Activated CD4-positive, alpha-beta T cell treated with anti-CD3 and anti-CD28 coated beads for 4 hours (primary cell): ENCODE data around the gene TMPRSS6.

Experiments
- DNase-seq, 2 donors: peaks; one replicate each; pipeline ENCODE4 v3.0.0-alpha.2; 2020

TMPRSS6 gene

GRCh38 chr22:37048133-37048532, 61.4 kb downstream of the TMPRSS6 start:
- no peak for DNase-seq

DNA sequence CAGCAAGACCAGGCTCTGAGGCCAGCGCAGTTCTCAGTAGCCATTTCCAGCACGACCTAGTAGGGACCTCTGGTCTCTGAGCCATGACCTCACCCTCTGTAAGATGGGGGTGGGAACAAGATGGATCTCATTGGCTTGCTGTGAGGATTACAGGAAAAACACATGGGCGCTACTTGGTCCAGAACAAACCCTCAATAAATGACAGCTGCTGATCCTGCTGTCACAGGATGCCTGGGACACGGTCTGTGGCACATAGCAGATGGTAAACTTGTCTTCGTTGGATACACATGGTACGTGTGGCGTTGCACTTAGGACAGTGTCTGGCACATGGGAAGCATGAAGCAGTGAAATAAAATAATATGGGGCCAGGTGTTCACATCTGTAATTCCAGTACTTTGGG, 62.5 kb downstream of the TMPRSS6 start:
- no peak for DNase-seq

GRCh38 chr22:37046589-37046988, 62.9 kb downstream of the TMPRSS6 start:
- no peak for DNase-seq

DNA sequence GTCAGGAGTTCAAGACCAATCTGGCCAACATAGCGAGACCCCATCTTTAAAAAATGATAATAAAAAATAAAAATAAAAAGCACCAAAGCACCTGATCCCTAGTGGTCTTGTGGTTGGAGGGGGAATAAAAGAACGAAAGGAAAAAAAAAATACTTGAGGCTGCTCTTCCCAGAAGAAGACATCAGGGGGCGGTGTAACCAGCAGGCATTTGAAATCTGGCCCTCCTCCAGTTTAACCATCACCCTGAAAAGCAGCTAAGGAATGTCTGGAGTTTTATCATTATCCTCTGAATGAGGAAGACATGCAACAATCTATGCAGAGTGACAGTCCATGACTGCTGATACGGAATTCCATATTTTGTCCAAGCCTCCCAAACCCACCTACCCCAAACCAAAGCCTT, 63.6 kb downstream of the TMPRSS6 start:
- DNase-seq = no peak

- DNase-seq = no peak
Observed at GRCh38 chr22:37044634-37045625, 64.6 kb downstream of the TMPRSS6 start.

GRCh38 chr22:37043828-37044538, 65.5 kb downstream of the TMPRSS6 start:
- no peak for DNase-seq

DNA sequence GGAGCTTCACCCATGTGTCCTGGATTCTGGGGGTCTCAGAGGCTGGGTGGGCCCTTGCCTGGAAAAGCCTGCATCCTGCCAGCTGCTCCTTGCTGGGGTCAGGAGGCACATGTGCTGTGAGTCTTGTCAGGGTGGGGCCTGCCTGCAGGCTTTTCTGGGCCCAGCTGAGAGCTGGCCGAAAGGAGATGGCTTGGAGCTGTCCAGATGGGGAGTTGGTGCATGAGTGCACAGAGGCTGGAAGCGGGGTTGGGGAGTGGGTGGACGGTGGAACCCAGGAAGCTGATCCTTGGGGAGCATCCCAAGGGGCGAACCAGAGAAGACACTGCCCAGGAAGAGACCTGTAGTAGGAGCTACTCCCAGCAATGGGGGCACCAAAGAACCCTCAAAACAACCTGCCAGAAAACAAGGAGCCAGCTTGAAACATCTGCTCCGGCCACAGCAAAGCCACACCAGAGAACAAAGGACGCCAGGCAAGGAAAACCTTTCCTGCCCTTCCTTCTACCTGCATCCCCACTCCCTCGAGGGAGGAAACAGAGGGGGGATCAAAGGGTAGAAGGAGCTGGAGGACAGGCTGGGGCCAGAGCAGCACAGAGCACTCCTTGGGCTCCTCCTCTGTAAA, 66.2 kb downstream of the TMPRSS6 start:
- DNase-seq = no peak

DNA sequence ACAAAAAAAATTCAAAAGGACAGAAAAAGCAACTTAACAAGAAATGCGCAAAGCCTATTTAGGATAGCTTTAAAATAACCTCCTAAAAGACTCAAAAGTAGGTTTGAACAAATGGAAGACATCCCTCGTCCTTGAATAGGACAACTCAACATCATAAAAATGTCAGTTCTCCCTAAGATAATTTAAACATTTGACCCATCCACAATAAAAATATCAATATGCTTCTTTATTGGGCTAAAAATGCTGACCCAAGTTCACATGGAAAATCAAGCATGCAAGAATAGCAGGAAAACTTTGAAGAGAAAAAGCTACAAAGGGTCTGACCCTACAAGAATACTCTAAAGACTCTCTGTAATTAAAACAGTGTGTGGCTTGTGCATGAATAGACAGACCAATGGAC, 70.0 kb downstream of the TMPRSS6 start:
- DNase-seq = no peak

DNA sequence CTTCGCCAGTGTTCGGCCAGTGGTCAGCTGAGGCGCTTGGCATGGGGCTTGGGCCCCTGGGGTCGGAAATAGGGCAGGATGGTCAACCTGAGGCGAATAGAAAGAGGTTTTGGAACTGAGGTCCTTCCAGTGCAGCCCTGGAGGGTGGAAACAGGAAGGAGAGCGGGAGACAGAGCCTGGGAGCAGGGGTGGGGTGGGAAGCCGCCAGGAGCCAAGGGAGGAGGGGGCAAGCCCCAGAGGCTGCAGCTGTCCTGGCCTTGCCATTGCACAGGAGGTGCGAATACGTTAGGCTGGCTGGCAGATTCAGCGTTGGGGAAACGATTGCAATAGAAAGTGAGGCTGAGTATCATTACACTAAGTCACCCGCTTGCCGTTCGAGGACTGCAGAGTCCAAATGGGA, 71.8 kb downstream of the TMPRSS6 start:
- DNase-seq = no peak

DNA sequence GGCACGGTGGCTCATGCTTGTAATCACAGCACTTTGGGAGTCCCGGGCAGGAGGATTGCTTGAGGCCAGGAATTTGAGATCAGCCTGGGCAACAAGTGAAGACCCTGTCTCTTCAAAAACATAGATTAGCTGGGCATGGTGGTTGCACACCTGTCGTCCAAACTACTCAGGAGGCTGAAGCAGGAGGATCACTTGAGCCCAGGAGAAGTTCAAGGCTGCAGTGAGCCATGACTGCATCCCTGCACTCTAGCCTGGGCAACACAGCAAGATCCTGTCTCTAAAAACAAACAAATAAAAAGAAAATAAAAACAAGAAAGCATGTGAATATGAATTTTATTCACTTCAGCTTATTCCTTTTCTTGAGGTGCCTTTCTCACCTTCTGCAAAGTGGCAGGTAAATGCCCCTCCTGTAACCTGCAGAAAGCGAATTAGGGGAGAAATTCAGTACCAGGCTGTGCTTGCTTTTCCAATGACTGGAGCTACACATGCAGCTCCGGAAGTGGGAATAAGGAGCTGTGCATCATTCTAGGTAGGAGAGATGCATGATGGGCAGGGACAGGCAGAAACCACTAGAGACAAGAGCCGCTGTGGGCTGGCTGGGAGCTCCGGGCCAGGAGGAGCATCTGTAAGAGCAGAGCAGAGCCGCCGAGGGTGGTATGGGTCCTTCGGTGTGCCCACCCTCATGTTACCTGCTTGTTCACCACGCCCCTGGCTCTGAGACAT, 72.7 kb downstream of the TMPRSS6 start:
- no peak for DNase-seq

DNA sequence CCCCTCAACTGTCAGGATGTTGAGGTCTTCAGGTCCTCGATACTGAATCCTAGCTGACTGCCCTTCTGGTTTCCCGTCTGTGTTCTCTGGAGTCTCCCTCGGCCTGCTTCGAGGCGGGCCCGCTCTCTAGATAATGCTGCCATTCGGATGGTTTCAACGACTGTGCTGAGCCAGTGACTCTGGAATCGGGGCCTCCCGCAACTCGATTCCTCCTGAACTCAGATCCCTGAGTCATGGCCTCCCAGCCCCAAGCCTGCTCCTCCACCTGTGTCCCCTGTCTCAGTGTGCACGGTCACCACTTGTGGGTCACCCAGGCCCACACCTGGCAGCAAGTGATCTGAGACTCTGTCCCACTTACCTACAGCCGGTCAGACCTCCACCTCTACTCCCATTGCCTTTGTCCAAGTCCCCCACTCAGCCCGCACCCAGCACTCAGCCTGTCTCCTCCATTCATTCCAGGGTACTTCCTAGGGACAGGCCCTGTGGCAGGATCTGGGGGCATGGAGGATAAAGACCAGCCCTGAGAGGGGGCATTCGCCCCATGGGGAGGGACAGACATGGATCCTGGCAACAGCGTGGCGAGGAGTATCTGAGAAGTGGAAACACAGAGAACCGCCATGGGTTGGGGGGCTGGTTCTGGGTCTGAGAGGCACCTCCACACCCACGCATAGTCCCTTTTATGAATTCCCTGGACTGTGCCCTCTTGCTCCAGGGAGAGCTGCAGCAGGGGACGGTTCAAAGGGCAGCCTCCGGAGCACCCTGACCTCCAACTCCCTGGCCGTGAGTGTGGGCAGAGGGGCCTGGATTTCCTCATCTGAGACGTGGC, 75.7 kb downstream of the TMPRSS6 start:
- DNase-seq = no peak

GRCh38 chr22:37032535-37033460, 76.7 kb downstream of the TMPRSS6 start:
- no peak for DNase-seq

GRCh38 chr22:37032134-37032534, 77.4 kb downstream of the TMPRSS6 start:
- no peak for DNase-seq

DNA sequence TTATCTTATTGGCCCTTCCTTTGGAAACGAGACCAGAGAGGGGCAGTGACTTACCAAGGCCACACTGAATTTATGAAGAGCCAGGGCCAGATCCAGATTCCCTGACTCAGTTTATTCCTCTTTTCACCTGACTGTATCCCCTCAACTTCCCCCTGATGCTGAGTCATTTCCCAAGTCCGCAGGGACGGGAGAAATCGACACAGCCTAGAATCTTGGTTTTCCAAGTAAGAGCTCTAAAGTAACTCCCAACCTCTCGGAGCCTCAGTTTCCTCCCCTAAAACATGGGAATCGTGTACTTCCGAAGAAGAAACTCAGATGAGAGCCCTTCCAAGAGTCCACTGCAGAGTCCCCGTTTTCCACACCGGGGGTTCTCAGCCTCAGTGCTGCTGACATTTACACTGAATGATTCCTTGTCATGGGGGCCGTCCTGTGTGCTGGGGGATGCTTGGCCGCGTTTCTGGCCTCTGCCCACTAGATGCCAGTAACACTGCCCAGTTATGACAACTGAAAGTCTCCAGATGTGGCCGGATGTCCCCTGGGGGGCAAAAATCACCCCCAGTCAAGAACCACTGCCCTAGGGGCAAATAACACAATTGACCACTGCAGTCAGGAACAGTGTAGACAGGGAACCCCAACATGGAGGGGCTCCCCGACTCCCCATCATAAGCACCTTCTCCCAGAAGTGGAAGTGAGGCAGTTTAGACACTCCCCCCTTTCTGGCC, 78.8 kb downstream of the TMPRSS6 start:
- no peak for DNase-seq

GRCh38 chr22:37028692-37029674, 80.5 kb downstream of the TMPRSS6 start:
- no peak for DNase-seq

- no peak for DNase-seq
Observed at GRCh38 chr22:37027556-37027955, 82.0 kb downstream of the TMPRSS6 start.

DNA sequence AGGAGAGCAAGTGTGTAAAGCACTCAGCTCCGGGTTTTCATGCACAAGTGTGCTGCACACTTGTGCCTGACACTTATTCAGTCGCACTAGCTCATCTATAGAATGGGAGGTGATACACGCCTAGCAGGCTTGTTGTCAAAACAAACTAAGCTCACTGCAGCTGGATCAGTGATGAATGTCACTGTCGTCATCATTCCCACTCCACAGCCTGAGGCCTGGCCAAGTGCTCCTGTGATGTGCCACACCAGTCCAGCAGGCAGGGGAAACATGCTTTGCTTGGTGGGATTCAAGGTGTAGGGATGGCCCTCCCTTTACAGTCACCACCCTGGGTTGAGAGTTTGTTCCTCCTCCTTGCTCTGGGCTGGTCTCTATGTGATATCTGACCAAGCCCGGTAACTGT, 83.2 kb downstream of the TMPRSS6 start:
- no peak for DNase-seq

DNA sequence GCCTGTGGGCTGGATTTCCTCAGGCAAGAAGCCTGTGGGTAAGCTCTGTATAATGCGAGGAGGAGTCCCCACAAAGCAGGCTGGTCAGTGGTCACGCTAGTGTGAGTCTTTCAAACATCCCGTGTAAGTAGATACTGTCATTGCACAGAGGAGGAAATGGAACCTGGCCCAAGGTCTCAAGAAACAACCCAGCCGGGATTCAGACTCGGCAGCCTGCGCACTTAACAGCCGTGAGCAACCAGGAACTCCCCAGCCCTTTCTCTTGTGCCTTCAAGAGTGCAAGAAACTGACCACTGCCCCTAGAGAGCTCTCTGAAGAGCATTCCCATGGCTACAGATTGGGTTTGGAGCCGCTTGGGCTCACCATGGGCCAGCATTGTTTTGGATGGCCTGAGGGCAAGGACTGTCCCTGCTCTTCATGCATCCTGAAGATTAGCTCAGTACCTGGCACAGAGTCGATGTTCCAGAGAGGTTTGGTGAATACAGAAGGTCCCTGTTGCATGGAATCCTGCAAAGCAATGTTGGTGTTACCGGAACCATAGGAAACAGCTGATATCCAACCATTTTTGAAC, 83.9 kb downstream of the TMPRSS6 start:
- no peak for DNase-seq
